ENCODE measurements around the gene CTDNEP1.
"Not testable (repeated sequence)": the region's sequence is repeated elsewhere in the genome, so short reads cannot be mapped to it uniquely, and the experiment has no call there.

The CTDNEP1 gene

GRCh38 chr17:7243838-7244237 is 7.7 kb downstream of the CTDNEP1 start:
- DNase-seq: not testable (repeated sequence)

- no peak for DNase-seq
Observed at GRCh38 chr17:7243453-7243729, 8.1 kb downstream of the CTDNEP1 start.

- peak; percentile 75 for DNase-seq
Observed at GRCh38 chr17:7242717-7243452, 8.6 kb downstream of the CTDNEP1 start.

GRCh38 chr17:7241783-7242716 is 9.5 kb downstream of the CTDNEP1 start, which contains the start of gene GABARAP:
Gene GABARAP (minus strand): TSS chr17:7242449. CDS start chr17:7242330, 119 bp downstream.
- peak; percentile 53 for DNase-seq

- no peak for DNase-seq
Observed at GRCh38 chr17:7241090-7241733, 10.3 kb downstream of the CTDNEP1 start.

GRCh38 chr17:7240375-7240774 is 11.2 kb downstream of the CTDNEP1 start:
- DNase-seq: no peak

GRCh38 chr17:7239091-7240027 is 12.2 kb downstream of the CTDNEP1 start, which contains the start of gene PHF23:
Gene PHF23 (minus strand): TSS chr17:7239457. CDS start chr17:7239279, 178 bp downstream.
- DNase-seq: peak; percentile 88

GRCh38 chr17:7238420-7239090 is 13.0 kb downstream of the CTDNEP1 start:
- no peak for DNase-seq

GRCh38 chr17:7237761-7238419 is 13.6 kb downstream of the CTDNEP1 start:
- peak; percentile 22 for DNase-seq

GRCh38 chr17:7237266-7237760 is 14.2 kb downstream of the CTDNEP1 start:
- DNase-seq: no peak

GRCh38 chr17:7236808-7237207 is 14.7 kb downstream of the CTDNEP1 start:
- no peak for DNase-seq

GRCh38 chr17:7235693-7236665 is 15.6 kb downstream of the CTDNEP1 start:
- DNase-seq: no peak

GRCh38 chr17:7234083-7234951 is 17.2 kb downstream of the CTDNEP1 start, which contains the start of gene DVL2:
Gene DVL2 (minus strand): TSS chr17:7234517. CDS start chr17:7234262, 255 bp downstream.
- peak; percentile 68 for DNase-seq

- no peak for DNase-seq
Observed at GRCh38 chr17:7233701-7234082, 17.8 kb downstream of the CTDNEP1 start.

GRCh38 chr17:7232114-7232513 is 19.4 kb downstream of the CTDNEP1 start:
- no peak for DNase-seq

- no peak for DNase-seq
Observed at GRCh38 chr17:7229504-7229903, 22.0 kb downstream of the CTDNEP1 start.

- no peak for DNase-seq
Observed at GRCh38 chr17:7228920-7229319, 22.6 kb downstream of the CTDNEP1 start.
